Measurements from ENCODE around the gene NPIPA5.

DNA sequence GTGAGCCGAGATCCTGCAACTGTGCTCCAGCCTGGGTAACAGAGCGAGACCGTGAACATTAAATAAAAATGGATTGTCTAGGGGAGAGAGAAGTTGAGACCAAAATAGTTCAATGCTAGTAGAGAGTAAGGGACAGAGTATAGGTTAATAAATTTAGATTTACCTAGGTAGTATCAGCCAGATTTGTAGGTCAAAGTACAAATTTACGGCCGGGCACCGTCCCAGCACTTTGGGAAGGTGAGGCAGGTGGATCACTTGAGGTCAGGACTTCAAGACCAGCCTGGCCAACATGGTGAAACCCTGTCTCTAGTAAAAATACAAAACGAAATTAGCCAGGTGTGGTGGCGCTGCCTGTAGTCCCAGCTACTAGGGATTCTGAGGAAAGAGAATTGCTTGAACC is 44.1 kb upstream of the NPIPA5 start:
- TF ChIP-seq POLR2AphosphoS5 (IDR thresholded peaks at IDR 0.05; ENCODE audit: low read depth, low read length) (no peak), REST (IDR thresholded peaks at IDR 0.05; ENCODE audit: insufficient read depth in 1 of 2, low read depth in 2 of 2, low read length in 2 of 2) (no peak), FOXP2 (optimal IDR thresholded peaks at IDR 0.05; ENCODE audit: borderline replicate concordance, extremely low read depth, extremely low read length, insufficient read depth) (no peak)
